Measurements from ENCODE around the gene LYRM4. TPM values are rescaled to one million over a fixed set of nuclear protein-coding genes. Genes with fewer than 3 reads are reported as not detected.

The LYRM4 gene
- total RNA-seq, 1 experiment from 2014 or later, result 36.1 TPM

- H3K4me3 Mint-ChIP-seq (ENCODE audit: unreplicated experiment), result no peak overlapping the region
- H3K27me3 Mint-ChIP-seq (ENCODE audit: insufficient read depth, unreplicated experiment), result no peaks in the 10 kb centered on the region
- CTCF ChIA-PET, result no interaction called here
- no TSS peak for BruUV-seq (replicated peaks)
- DNase-seq (ENCODE audit: unreplicated experiment), result no peak
- H3K4me1 Mint-ChIP-seq (ENCODE audit: insufficient read depth, unreplicated experiment), result peaks cover 3% of the 10 kb centered on the region
- H3K36me3 Mint-ChIP-seq (ENCODE audit: insufficient read depth, unreplicated experiment), result no peaks in the 10 kb centered on the region
- intact Hi-C loops (cut with micrococcal nuclease), result no loop called here
- TF ChIP-seq CTCF (IDR thresholded peaks at IDR 0.05; ENCODE audit: unreplicated experiment), result no peak
- no peak overlapping the region for H3K27ac Mint-ChIP-seq (ENCODE audit: low read depth, unreplicated experiment)
- no peaks in the 10 kb centered on the region for H3K9me3 Mint-ChIP-seq (ENCODE audit: unreplicated experiment)
- POLR2A ChIA-PET, result no interaction called here
Measured at GRCh38 chr6:5120011-5120410, 140.7 kb downstream of the LYRM4 start.

GRCh38 chr6:5119090-5119951, 141.4 kb downstream of the LYRM4 start:
- no peaks in the 10 kb centered on the region for H3K27me3 Mint-ChIP-seq (ENCODE audit: insufficient read depth, unreplicated experiment)
- no peaks in the 10 kb centered on the region for H3K4me1 Mint-ChIP-seq (ENCODE audit: insufficient read depth, unreplicated experiment)
- no peak for TF ChIP-seq CTCF (IDR thresholded peaks at IDR 0.05; ENCODE audit: unreplicated experiment)
- POLR2A ChIA-PET, result no interaction called here
- DNase-seq (ENCODE audit: unreplicated experiment), result no peak
- H3K4me3 Mint-ChIP-seq (ENCODE audit: unreplicated experiment), result no peak overlapping the region
- intact Hi-C loops (cut with micrococcal nuclease), result no loop called here
- no peak overlapping the region for H3K27ac Mint-ChIP-seq (ENCODE audit: low read depth, unreplicated experiment)
- no TSS peak for BruUV-seq (replicated peaks)
- CTCF ChIA-PET, result no interaction called here
- H3K9me3 Mint-ChIP-seq (ENCODE audit: unreplicated experiment), result no peaks in the 10 kb centered on the region
- H3K36me3 Mint-ChIP-seq (ENCODE audit: insufficient read depth, unreplicated experiment), result no peaks in the 10 kb centered on the region

- ChIA-PET CTCF (interaction anchor here (2.1 kb wide), 1 partner anchor 23 kb away, joined by 5 read pairs; no protein-coding TSS in a partner anchor), POLR2A (no interaction called here)
- Mint-ChIP-seq H3K9me3 (ENCODE audit: unreplicated experiment) (no peaks in the 10 kb centered on the region), H3K4me1 (ENCODE audit: insufficient read depth, unreplicated experiment) (peaks cover 8% of the 10 kb centered on the region), H3K4me3 (ENCODE audit: unreplicated experiment) (no peak overlapping the region), H3K27me3 (ENCODE audit: insufficient read depth, unreplicated experiment) (no peaks in the 10 kb centered on the region), H3K36me3 (ENCODE audit: insufficient read depth, unreplicated experiment) (no peaks in the 10 kb centered on the region), H3K27ac (ENCODE audit: low read depth, unreplicated experiment) (no peak overlapping the region)
- intact Hi-C loops (cut with micrococcal nuclease), result no loop called here
- TF ChIP-seq CTCF (IDR thresholded peaks at IDR 0.05; ENCODE audit: unreplicated experiment), result no peak
- no TSS peak for BruUV-seq (replicated peaks)
- no peak for DNase-seq (ENCODE audit: unreplicated experiment)
Measured at GRCh38 chr6:5116243-5116991, 144.3 kb downstream of the LYRM4 start.

GRCh38 chr6:5115168-5115567, 145.6 kb downstream of the LYRM4 start:
- H3K4me3 Mint-ChIP-seq (ENCODE audit: unreplicated experiment), result no peak overlapping the region
- intact Hi-C loops (cut with micrococcal nuclease), result no loop called here
- POLR2A ChIA-PET, result no interaction called here
- H3K36me3 Mint-ChIP-seq (ENCODE audit: insufficient read depth, unreplicated experiment), result no peaks in the 10 kb centered on the region
- no TSS peak for BruUV-seq (replicated peaks)
- H3K9me3 Mint-ChIP-seq (ENCODE audit: unreplicated experiment), result no peaks in the 10 kb centered on the region
- CTCF ChIA-PET, result interaction anchor here (0.7 kb wide), 1 partner anchor 138 kb away, joined by 5 read pairs; no protein-coding TSS in a partner anchor
- no peaks in the 10 kb centered on the region for H3K27me3 Mint-ChIP-seq (ENCODE audit: insufficient read depth, unreplicated experiment)
- H3K27ac Mint-ChIP-seq (ENCODE audit: low read depth, unreplicated experiment), result no peak overlapping the region
- DNase-seq (ENCODE audit: unreplicated experiment), result no peak
- peaks cover 8% of the 10 kb centered on the region for H3K4me1 Mint-ChIP-seq (ENCODE audit: insufficient read depth, unreplicated experiment)
- no peak for TF ChIP-seq CTCF (IDR thresholded peaks at IDR 0.05; ENCODE audit: unreplicated experiment)
